ENCODE data around the gene PITPNM1. TPM values are rescaled to one million over a fixed set of nuclear protein-coding genes. Genes with fewer than 3 reads are reported as not detected.

The PITPNM1 gene
- polyA plus RNA-seq, 1 donor from 2014 or later = 25.8 TPM

GRCh38 chr11:67472882-67473281, 32.3 kb downstream of the PITPNM1 start:
- Histone ChIP-seq H2AFZ (ENCODE audit: low read depth, low read length) (no peak overlapping the region), H3K27me3 (ENCODE audit: insufficient read depth, low read depth, low read length) (no peaks in the 10 kb centered on the region), H3K79me2 (replicated peaks; ENCODE audit: insufficient read depth, low read length) (no peaks in the 10 kb centered on the region), H3F3A (ENCODE audit: insufficient read depth, low read length, poor library complexity, severe bottlenecking) (no peaks in the 10 kb centered on the region), H3K36me3 (ENCODE audit: insufficient read depth, low read length) (no peaks in the 10 kb centered on the region), H3K4me3 (ENCODE audit: low read length) (no peak overlapping the region), H4K20me1 (ENCODE audit: insufficient read depth) (no peaks in the 10 kb centered on the region), H3K9me3 (ENCODE audit: low read length) (no peaks in the 10 kb centered on the region), H3K9ac (ENCODE audit: low read length) (no peak overlapping the region), H3K4me2 (ENCODE audit: low read length) (no peak overlapping the region), H3K27ac (ENCODE audit: low read length) (no peak overlapping the region), H3K9me2 (ENCODE audit: insufficient read depth, low read length) (no peaks in the 10 kb centered on the region)
- TF ChIP-seq EP300 (conservative IDR thresholded peaks at IDR 0.05; ENCODE audit: poor library complexity, severe bottlenecking) (no peak), TAF1 (IDR thresholded peaks at IDR 0.05; ENCODE audit: low read depth) (no peak), EZH2 (IDR thresholded peaks at IDR 0.05; ENCODE audit: borderline replicate concordance, insufficient read depth, low read length, poor library complexity, severe bottlenecking) (no peak), POLR2AphosphoS5 (IDR thresholded peaks at IDR 0.05) (no peak)

GRCh38 chr11:67470337-67471002, 34.7 kb downstream of the PITPNM1 start:
- Histone ChIP-seq H3K36me3 (ENCODE audit: insufficient read depth, low read length) (no peaks in the 10 kb centered on the region), H4K20me1 (ENCODE audit: insufficient read depth) (no peaks in the 10 kb centered on the region), H2AFZ (ENCODE audit: low read depth, low read length) (no peak overlapping the region), H3K27ac (ENCODE audit: low read length) (no peak overlapping the region), H3K4me2 (ENCODE audit: low read length) (no peak overlapping the region), H3K79me2 (replicated peaks; ENCODE audit: insufficient read depth, low read length) (no peaks in the 10 kb centered on the region), H3K9me3 (ENCODE audit: low read length) (no peaks in the 10 kb centered on the region), H3K9ac (ENCODE audit: low read length) (no peak overlapping the region), H3F3A (ENCODE audit: insufficient read depth, low read length, poor library complexity, severe bottlenecking) (no peaks in the 10 kb centered on the region), H3K4me3 (ENCODE audit: low read length) (no peak overlapping the region), H3K27me3 (ENCODE audit: insufficient read depth, low read depth, low read length) (no peaks in the 10 kb centered on the region), H3K9me2 (ENCODE audit: insufficient read depth, low read length) (no peaks in the 10 kb centered on the region)
- TF ChIP-seq MXI1 (conservative IDR thresholded peaks at IDR 0.05; ENCODE audit: poor library complexity, severe bottlenecking) (no peak), TAF1 (IDR thresholded peaks at IDR 0.05; ENCODE audit: low read depth) (no peak), POLR2AphosphoS5 (IDR thresholded peaks at IDR 0.05) (no peak), CTCF (IDR thresholded peaks at IDR 0.05; ENCODE audit: poor library complexity, severe bottlenecking) (no peak), RAD21 (conservative IDR thresholded peaks at IDR 0.05) (no peak), SMC3 (conservative IDR thresholded peaks at IDR 0.05; ENCODE audit: poor library complexity) (no peak), REST (IDR thresholded peaks at IDR 0.05; ENCODE audit: borderline replicate concordance) (no peak), EZH2 (IDR thresholded peaks at IDR 0.05; ENCODE audit: borderline replicate concordance, insufficient read depth, low read length, poor library complexity, severe bottlenecking) (no peak), EP300 (conservative IDR thresholded peaks at IDR 0.05; ENCODE audit: poor library complexity, severe bottlenecking) (no peak)
